Smooth muscle cell (in vitro differentiated cells): ENCODE measurements around the gene DNMT3A. TPM values are rescaled to one million over a fixed set of nuclear protein-coding genes. Genes with fewer than 3 reads are reported as not detected.

Experiments
- DNase-seq: peaks from one replicate; lab custom pipeline; 2025; ENCODE audit not compliant: unreplicated experiment; lab: John Stamatoyannopoulos, UW
- H2AFZ ChIP-seq: fragments of 200-600 bp; sonication (generic); 2 replicates; pipeline ENCODE4 v1.6.0; 2016; ENCODE audit warnings: antibody characterized with exemption, low read depth, mild to moderate bottlenecking
- H3F3A ChIP-seq: fragments of 200-600 bp; sonication (generic); 2 replicates; pipeline ENCODE4 v1.6.0; 2017; ENCODE audit warnings: antibody characterized with exemption, low read depth
- H3K27ac ChIP-seq: fragments of 200-600 bp; sonication (generic); 2 replicates; pipeline ENCODE4 v1.5.1; 2016; ENCODE audit warnings: low read depth, mild to moderate bottlenecking
- H3K27me3 ChIP-seq: fragments of 200-600 bp; sonication (generic); 2 replicates; pipeline ENCODE4 v1.6.1; 2016; ENCODE audit warnings: low read depth, mild to moderate bottlenecking
- H3K36me3 ChIP-seq: fragments of 200-600 bp; sonication (generic); 2 replicates; pipeline ENCODE4 v1.5.1; 2016; ENCODE audit warnings: low read depth
- H3K4me1 ChIP-seq: fragments of 200-600 bp; sonication (generic); 2 replicates; pipeline ENCODE4 v1.5.1; 2016; ENCODE audit warnings: low read depth
- H3K4me2 ChIP-seq: fragments of 200-600 bp; sonication (generic); 2 replicates; pipeline ENCODE4 v1.6.0; 2016; ENCODE audit warnings: mild to moderate bottlenecking
- H3K4me3 ChIP-seq: fragments of 200-600 bp; sonication (generic); 2 replicates; pipeline ENCODE4 v1.5.1; 2016; ENCODE audit warnings: mild to moderate bottlenecking
- H3K79me2 ChIP-seq: fragments of 200-600 bp; sonication (generic); 2 replicates; pipeline ENCODE4 v1.6.0; 2016; ENCODE audit warnings: low read depth, mild to moderate bottlenecking
- H3K9ac ChIP-seq: fragments of 200-600 bp; sonication (generic); 2 replicates; pipeline ENCODE4 v1.6.0; 2016; ENCODE audit warnings: low read depth
- H3K9me3 ChIP-seq: fragments of 200-600 bp; sonication (generic); replicated peaks from 2 replicates; pipeline ENCODE4 v1.5.1; 2016; ENCODE audit warnings: low read depth
- H4K20me1 ChIP-seq: fragments of 200-600 bp; sonication (generic); 2 replicates; pipeline ENCODE4 v1.6.0; 2016; ENCODE audit warnings: low read depth
- CTCF ChIP-seq: fragments of 200-600 bp; sonication (generic); IDR thresholded peaks from 2 replicates; pipeline ENCODE4 v1.5.1; 2017; ENCODE audit warnings: borderline replicate concordance, mild to moderate bottlenecking, antibody characterized with exemption; ENCODE audit not compliant: insufficient read depth, poor library complexity, severe bottlenecking
- WGBS: methylation state at CpG from one replicate; pipeline ENCODE4 v1.1.7; 2016; ENCODE audit warnings: low lambda C conversion rate; 5-methylcytosine and 5-hydroxymethylcytosine counted together
- polyA plus RNA-seq: library from polyadenylated mRNA; unstranded; fragments of >200 nt; fragmentation: Nextera tagmentation; extraction: Ambion mirVana; gene quantifications from 2 replicates; pipeline ENCODE4 v1.2.1, GENCODE V29; 2016
- total RNA-seq: library from RNA; depleted of rRNA; stranded (reverse); fragments of >200 nt; gene quantifications from 2 replicates; pipeline ENCODE4 v1.2.3, GENCODE V29; 2014

DNMT3A gene
- total and polyA plus RNA-seq, 2 experiments from 2014 or later: 16.4 to 19.9 TPM

GRCh38 chr2:25386971-25387875 is 45.5 kb upstream of the DNMT3A start:
- Histone ChIP-seq H3K79me2 (no peaks in the 10 kb centered on the region), H3K9me3 (no peaks in the 10 kb centered on the region), H3K27me3 (no peaks in the 10 kb centered on the region), H2AFZ (no peak overlapping the region), H3F3A (no peaks in the 10 kb centered on the region), H3K4me1 (no peaks in the 10 kb centered on the region), H3K4me3 (no peak overlapping the region), H4K20me1 (no peaks in the 10 kb centered on the region), H3K36me3 (no peaks in the 10 kb centered on the region), H3K9ac (no peak overlapping the region), H3K27ac (no peak overlapping the region), H3K4me2 (no peak overlapping the region)
- no peak for DNase-seq
- 94% methylated on average over 19 of the region's 19 CpGs for WGBS
- no peak for TF ChIP-seq CTCF

GRCh38 chr2:25385910-25386309 is 44.2 kb upstream of the DNMT3A start:
- Histone ChIP-seq H3K9me3 (no peaks in the 10 kb centered on the region), H3K27ac (no peak overlapping the region), H4K20me1 (no peaks in the 10 kb centered on the region), H3K4me3 (no peak overlapping the region), H3K4me1 (no peaks in the 10 kb centered on the region), H3K79me2 (no peaks in the 10 kb centered on the region), H3K36me3 (no peaks in the 10 kb centered on the region), H3K27me3 (no peaks in the 10 kb centered on the region), H2AFZ (no peak overlapping the region), H3F3A (no peaks in the 10 kb centered on the region), H3K4me2 (no peak overlapping the region), H3K9ac (no peak overlapping the region)
- 85% methylated on average over 8 of the region's 8 CpGs for WGBS
- DNase-seq: no peak
- TF ChIP-seq CTCF: no peak

- Histone ChIP-seq H4K20me1 (no peaks in the 10 kb centered on the region), H3K36me3 (no peaks in the 10 kb centered on the region), H3K79me2 (no peaks in the 10 kb centered on the region), H3K4me3 (no peak overlapping the region), H3K27ac (no peak overlapping the region), H3K27me3 (no peaks in the 10 kb centered on the region), H3K4me1 (no peaks in the 10 kb centered on the region), H3K4me2 (no peak overlapping the region), H3F3A (no peaks in the 10 kb centered on the region), H2AFZ (no peak overlapping the region), H3K9me3 (no peaks in the 10 kb centered on the region), H3K9ac (no peak overlapping the region)
- no peak for DNase-seq
- 94% methylated on average over 9 of the region's 9 CpGs for WGBS
- no peak for TF ChIP-seq CTCF
These were observed 42.1 kb upstream of the DNMT3A start for GRCh38 chr2:25383806-25384205.

- Histone ChIP-seq H3K4me2 (no peak overlapping the region), H4K20me1 (no peaks in the 10 kb centered on the region), H3K27me3 (no peaks in the 10 kb centered on the region), H2AFZ (no peak overlapping the region), H3K9ac (no peak overlapping the region), H3K27ac (no peak overlapping the region), H3K79me2 (no peaks in the 10 kb centered on the region), H3K36me3 (no peaks in the 10 kb centered on the region), H3K4me3 (no peak overlapping the region), H3K4me1 (peaks cover 4% of the 10 kb centered on the region), H3F3A (no peaks in the 10 kb centered on the region), H3K9me3 (no peaks in the 10 kb centered on the region)
- WGBS: 91% methylated on average over 7 of the region's 7 CpGs
- no peak for DNase-seq
- TF ChIP-seq CTCF: no peak
These were observed 39.8 kb upstream of the DNMT3A start for GRCh38 chr2:25381502-25381901.
